Measurements from ENCODE around the gene TMEM217.

The TMEM217 gene

GRCh38 chr6:37206622-37207021 is 51.3 kb downstream of the TMEM217 start:
- Histone ChIP-seq H2AFZ (ENCODE audit: low read depth, low read length, severe bottlenecking) (no peak overlapping the region), H3K4me3 (ENCODE audit: insufficient read depth, low read length, poor library complexity, severe bottlenecking) (no peak overlapping the region), H3K9ac (ENCODE audit: low read length) (no peak overlapping the region), H3K27me3 (ENCODE audit: low read length) (no peaks in the 10 kb centered on the region), H3K79me2 (ENCODE audit: insufficient read depth, low read length) (no peaks in the 10 kb centered on the region), H3F3A (ENCODE audit: insufficient read depth) (no peaks in the 10 kb centered on the region), H3K36me3 (ENCODE audit: low read length) (no peaks in the 10 kb centered on the region), H3K9me2 (replicated peaks; ENCODE audit: insufficient read depth, low read length) (no peaks in the 10 kb centered on the region), H3K9me3 (ENCODE audit: insufficient read depth, low read length) (no peaks in the 10 kb centered on the region), H3K4me2 (ENCODE audit: low read depth, low read length, poor library complexity, severe bottlenecking) (no peak overlapping the region), H3K27ac (ENCODE audit: low read depth, low read length) (no peak overlapping the region), H4K20me1 (ENCODE audit: low read depth, low read length) (no peaks in the 10 kb centered on the region)
- no peak for TF ChIP-seq CTCF (IDR thresholded peaks at IDR 0.05; ENCODE audit: insufficient read depth, low read length, poor library complexity, severe bottlenecking)
- TF ChIP-seq EZH2phosphoT487 (conservative IDR thresholded peaks at IDR 0.05; ENCODE audit: low read length): no peak

GRCh38 chr6:37205997-37206340 is 52.0 kb downstream of the TMEM217 start:
- H3K79me2 ChIP-seq (ENCODE audit: insufficient read depth, low read length): no peaks in the 10 kb centered on the region
- no peaks in the 10 kb centered on the region for H3K36me3 ChIP-seq (ENCODE audit: low read length)
- TF ChIP-seq CTCF (IDR thresholded peaks at IDR 0.05; ENCODE audit: insufficient read depth, low read length, poor library complexity, severe bottlenecking) (no peak), EZH2phosphoT487 (conservative IDR thresholded peaks at IDR 0.05; ENCODE audit: low read length) (no peak)
- H3K9me3 ChIP-seq (ENCODE audit: insufficient read depth, low read length): no peaks in the 10 kb centered on the region
- no peaks in the 10 kb centered on the region for H4K20me1 ChIP-seq (ENCODE audit: low read depth, low read length)
- no peaks in the 10 kb centered on the region for H3F3A ChIP-seq (ENCODE audit: insufficient read depth)
- H3K9ac ChIP-seq (ENCODE audit: low read length): no peak overlapping the region
- H2AFZ ChIP-seq (ENCODE audit: low read depth, low read length, severe bottlenecking): no peak overlapping the region
- H3K4me3 ChIP-seq (ENCODE audit: insufficient read depth, low read length, poor library complexity, severe bottlenecking): no peak overlapping the region
- H3K4me2 ChIP-seq (ENCODE audit: low read depth, low read length, poor library complexity, severe bottlenecking): no peak overlapping the region
- no peaks in the 10 kb centered on the region for H3K9me2 ChIP-seq (replicated peaks; ENCODE audit: insufficient read depth, low read length)
- no peaks in the 10 kb centered on the region for H3K27me3 ChIP-seq (ENCODE audit: low read length)
- no peak overlapping the region for H3K27ac ChIP-seq (ENCODE audit: low read depth, low read length)

GRCh38 chr6:37205175-37205996 is 52.6 kb downstream of the TMEM217 start:
- Histone ChIP-seq H3K9me2 (replicated peaks; ENCODE audit: insufficient read depth, low read length) (no peaks in the 10 kb centered on the region), H4K20me1 (ENCODE audit: low read depth, low read length) (no peaks in the 10 kb centered on the region), H3K4me3 (ENCODE audit: insufficient read depth, low read length, poor library complexity, severe bottlenecking) (no peak overlapping the region), H2AFZ (ENCODE audit: low read depth, low read length, severe bottlenecking) (no peak overlapping the region), H3K36me3 (ENCODE audit: low read length) (no peaks in the 10 kb centered on the region), H3K79me2 (ENCODE audit: insufficient read depth, low read length) (no peaks in the 10 kb centered on the region), H3K27ac (ENCODE audit: low read depth, low read length) (no peak overlapping the region), H3K9ac (ENCODE audit: low read length) (no peak overlapping the region), H3K4me2 (ENCODE audit: low read depth, low read length, poor library complexity, severe bottlenecking) (no peak overlapping the region), H3K27me3 (ENCODE audit: low read length) (no peaks in the 10 kb centered on the region), H3K9me3 (ENCODE audit: insufficient read depth, low read length) (no peaks in the 10 kb centered on the region), H3F3A (ENCODE audit: insufficient read depth) (no peaks in the 10 kb centered on the region)
- TF ChIP-seq CTCF (IDR thresholded peaks at IDR 0.05; ENCODE audit: insufficient read depth, low read length, poor library complexity, severe bottlenecking) (no peak), EZH2phosphoT487 (conservative IDR thresholded peaks at IDR 0.05; ENCODE audit: low read length) (no peak)

Measured in SU-DHL-6 (cell line).